ENCODE measurements around the gene LDHAL6B.

DNA sequence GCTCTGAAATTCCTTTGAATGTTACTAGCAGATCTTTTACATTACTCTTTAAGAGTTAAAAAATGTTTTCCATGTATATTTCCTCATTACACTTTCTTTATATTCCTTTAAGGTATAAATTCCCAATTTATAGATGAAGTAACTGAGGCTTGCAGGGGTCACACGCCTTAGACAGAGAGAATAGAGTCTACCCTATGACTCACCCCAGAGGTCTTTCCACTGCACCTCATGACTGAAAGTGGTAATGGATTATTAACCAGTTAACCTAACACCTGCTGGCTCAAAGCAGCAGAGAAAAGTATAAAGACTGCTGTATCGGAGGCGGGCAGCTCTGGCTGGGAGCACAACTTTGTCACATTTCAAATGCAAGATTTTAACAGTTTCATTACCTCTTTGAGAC lies 37.7 kb downstream of the LDHAL6B start:
- TF ChIP-seq CTCF (IDR thresholded peaks at IDR 0.05) (no peak), EP300 (IDR thresholded peaks at IDR 0.05) (no peak), POLR2AphosphoS5 (IDR thresholded peaks at IDR 0.05) (no peak), POLR2A (IDR thresholded peaks at IDR 0.05) (no peak)
